Motor neuron (in vitro differentiated cells): ENCODE measurements around the gene FNDC8. TPM values are rescaled to one million over a fixed set of nuclear protein-coding genes. Genes with fewer than 3 reads are reported as not detected.

Experiments used
- ATAC-seq, 8 experiments: fragments of 200-7000 bp; cut with Tn5 transposase; replicated peaks in 6 of 8; 2 replicates each; pipeline ENCODE4 v1.8.0; 2021; ENCODE audit warnings: mild to moderate bottlenecking in 8 of 8, moderate library complexity in 8 of 8
- H3K27ac ChIP-seq, 2 donors: fragments of 250-450 bp; sonication (Bioruptor Pico); 2 replicates each; pipeline ENCODE4 v1.9.0; 2021; ENCODE audit warnings: antibody characterized with exemption in 2 of 2, mild to moderate bottlenecking in 2 of 2, moderate library complexity in 1 of 2
- H3K4me1 ChIP-seq, 2 donors: fragments of 250-450 bp; sonication (Bioruptor Pico); replicated peaks in 1 of 2; 2 replicates each; pipeline ENCODE4 v1.6.1; 2021; ENCODE audit warnings: antibody characterized with exemption in 2 of 2, mild to moderate bottlenecking in 2 of 2, moderate library complexity in 1 of 2
- H3K4me3 ChIP-seq, 5 donors: fragments of 250-450 bp; sonication (Bioruptor Pico); 2 replicates each; pipeline ENCODE4 v1.9.0; 2021; ENCODE audit warnings: antibody characterized with exemption in 5 of 5, mild to moderate bottlenecking in 5 of 5, moderate library complexity in 4 of 5
- WGBS, 10 experiments: fragments of 450-650 bp; shearing (Covaris generic); methylation state at CpG; one replicate each; pipeline ENCODE4 v1.0.0; 2022; 5-methylcytosine and 5-hydroxymethylcytosine counted together
- in situ Hi-C, 9 experiments: fragments of 400-800 bp; cut with MboI; loops; one replicate each; pipeline ENCODE4 v1.15.0; 2021; ENCODE audit warnings: low sequenced_read_pairs in 9 of 9, low pct_unique_long_range_greater_than_20kb in 2 of 9; ENCODE audit not compliant: unreplicated experiment in 9 of 9
- total RNA-seq, 8 experiments: library from RNA; unstranded; fragments of 300-600 nt; gene quantifications; 2 replicates each; pipeline versions ENCODE4 v1.2.3 to v1.2.4, GENCODE V29; 2022

The FNDC8 gene
- under 1 TPM in 1 of 8 experiments, not detected in 7; 0.20 TPM for total RNA-seq

- peaks cover 10 to 12% of the 10 kb centered on the region in 2 donors for H3K4me1 ChIP-seq
- no peak for ATAC-seq
- 60 to 100% (median 92%) methylated on average over 1 to 2 of the region's 3 CpGs; no CpG with 5 or more reads in 6 of the 10 experiments for WGBS, 10 experiments
- in situ Hi-C loops, result loop anchor here (10.0 to 25.0 kb wide), 6 partner anchors 109 to 709 kb away; partner anchors contain the start of gene LIG3 (in 1 of the 9)
- no peak within 1 kb of the TSS for H3K4me3 ChIP-seq
- H3K27ac ChIP-seq, result no peak within 1 kb of the TSS
These were observed at the start of gene FNDC8 for GRCh38 chr17:35121315-35121714. FNDC8 (plus strand) TSS chr17:35121615; CDS start chr17:35121694, 79 bp downstream.

DNA sequence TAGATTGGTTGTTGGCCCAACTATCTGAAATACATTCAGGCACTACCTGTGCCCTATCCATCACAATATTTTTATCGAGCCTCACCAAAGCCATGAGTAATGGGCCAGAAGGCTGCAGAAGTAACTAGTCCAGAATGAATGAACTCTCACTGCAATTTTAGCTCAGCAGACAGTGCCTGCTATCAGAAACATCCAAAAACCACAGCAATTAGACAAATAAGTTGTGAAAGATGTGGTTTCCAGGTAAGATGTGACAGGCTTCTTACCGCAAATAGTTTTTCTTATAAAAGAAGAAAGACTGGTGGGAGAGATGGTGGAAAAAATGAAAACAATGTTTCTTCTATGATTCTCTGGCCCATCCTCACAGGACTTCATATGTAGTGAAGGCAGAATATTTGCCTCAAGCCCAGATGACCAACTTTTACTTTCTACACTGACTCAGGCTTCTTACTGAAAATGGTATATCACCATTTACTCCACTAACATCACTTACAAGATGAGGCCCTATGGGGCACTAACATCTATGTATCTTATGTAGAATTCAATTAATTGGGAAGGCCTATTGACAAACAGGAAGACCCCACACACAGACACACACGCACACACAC is 48.1 kb upstream of the FNDC8 start:
- WGBS, 10 experiments, result 90 to 100% (median 96%) methylated on average over 1 to 3 of the region's 3 CpGs
- H3K4me1 ChIP-seq, result no peaks in the 10 kb centered on the region
- in situ Hi-C loops, result no loop called here
- H3K27ac ChIP-seq, result no peak overlapping the region
- H3K4me3 ChIP-seq, result no peak overlapping the region
- no peak for ATAC-seq

DNA sequence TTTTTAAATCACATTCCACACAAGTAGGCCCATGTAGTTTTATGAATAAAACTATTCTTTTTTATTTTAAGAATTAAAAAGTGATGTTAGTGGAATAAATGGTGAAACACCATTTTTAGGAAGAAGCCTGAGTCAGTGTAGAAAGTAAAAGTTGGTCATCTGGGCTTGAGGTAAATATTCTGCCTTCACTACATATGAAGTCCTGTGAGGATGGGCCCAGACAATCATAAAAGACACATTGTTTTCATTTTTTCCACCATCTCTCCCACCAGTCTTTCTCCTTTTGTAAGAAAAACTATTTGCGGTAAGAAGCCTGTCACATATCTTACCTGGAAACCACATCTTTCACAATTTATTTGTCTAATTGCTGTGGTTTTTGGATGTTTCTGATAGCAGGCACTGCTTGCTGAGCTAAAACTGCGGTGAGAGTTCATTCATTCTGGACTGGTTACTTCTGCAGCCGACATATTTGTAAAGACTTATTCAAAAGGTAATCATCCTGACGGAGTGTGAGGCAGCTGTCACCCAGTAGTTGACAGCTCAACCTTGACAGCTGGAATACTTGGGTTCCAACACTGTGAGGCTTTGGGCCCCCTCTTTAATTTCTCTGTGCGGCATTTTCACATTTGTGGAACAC is 47.3 kb upstream of the FNDC8 start:
- Histone ChIP-seq H3K4me3 (no peak overlapping the region), H3K27ac (no peak overlapping the region), H3K4me1 (no peaks in the 10 kb centered on the region)
- ATAC-seq, result no peak
- 84 to 100% (median 96%) methylated on average over 2 to 5 of the region's 5 CpGs for WGBS, 10 experiments
- in situ Hi-C loops, result no loop called here

GRCh38 chr17:35074711-35075707 is 46.4 kb upstream of the FNDC8 start:
- no peaks in the 10 kb centered on the region for H3K4me1 ChIP-seq
- peak in 1 of 8 experiments; percentile 50 for ATAC-seq
- WGBS, 10 experiments, result 63 to 100% (median 100%) methylated on average over 1 to 2 of the region's 2 CpGs; no CpG with 5 or more reads in 2 of the 10 experiments
- no peak overlapping the region for H3K27ac ChIP-seq
- H3K4me3 ChIP-seq, result no peak overlapping the region
- in situ Hi-C loops, result loop anchor here in 1 of 9 experiments (25.0 kb wide), 1 partner anchor 88 kb away; the partner anchor contains the start of gene LIG3

DNA sequence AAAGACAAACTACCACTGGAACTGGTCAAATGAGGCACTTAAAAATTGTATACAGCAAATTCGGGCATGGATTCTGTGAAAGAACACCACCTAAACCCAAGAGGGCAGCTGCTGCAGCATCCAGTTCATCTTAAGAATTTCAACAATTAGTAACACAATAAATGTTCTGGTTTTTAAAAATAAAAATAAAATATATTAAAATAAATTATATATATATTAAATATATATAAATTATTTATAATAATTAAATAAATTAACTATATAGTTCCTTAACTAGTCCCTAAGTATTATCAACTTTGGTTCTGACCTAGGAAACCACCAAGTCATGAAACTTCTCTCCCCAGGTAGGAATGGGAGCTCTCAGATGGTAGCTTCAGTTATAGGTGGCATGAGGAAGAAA is 44.5 kb upstream of the FNDC8 start:
- H3K4me1 ChIP-seq, result no peaks in the 10 kb centered on the region
- ATAC-seq, result no peak
- in situ Hi-C loops, result loop anchor here in 1 of 9 experiments (25.0 kb wide), 1 partner anchor 90 kb away; the partner anchor contains the start of gene LIG3

DNA sequence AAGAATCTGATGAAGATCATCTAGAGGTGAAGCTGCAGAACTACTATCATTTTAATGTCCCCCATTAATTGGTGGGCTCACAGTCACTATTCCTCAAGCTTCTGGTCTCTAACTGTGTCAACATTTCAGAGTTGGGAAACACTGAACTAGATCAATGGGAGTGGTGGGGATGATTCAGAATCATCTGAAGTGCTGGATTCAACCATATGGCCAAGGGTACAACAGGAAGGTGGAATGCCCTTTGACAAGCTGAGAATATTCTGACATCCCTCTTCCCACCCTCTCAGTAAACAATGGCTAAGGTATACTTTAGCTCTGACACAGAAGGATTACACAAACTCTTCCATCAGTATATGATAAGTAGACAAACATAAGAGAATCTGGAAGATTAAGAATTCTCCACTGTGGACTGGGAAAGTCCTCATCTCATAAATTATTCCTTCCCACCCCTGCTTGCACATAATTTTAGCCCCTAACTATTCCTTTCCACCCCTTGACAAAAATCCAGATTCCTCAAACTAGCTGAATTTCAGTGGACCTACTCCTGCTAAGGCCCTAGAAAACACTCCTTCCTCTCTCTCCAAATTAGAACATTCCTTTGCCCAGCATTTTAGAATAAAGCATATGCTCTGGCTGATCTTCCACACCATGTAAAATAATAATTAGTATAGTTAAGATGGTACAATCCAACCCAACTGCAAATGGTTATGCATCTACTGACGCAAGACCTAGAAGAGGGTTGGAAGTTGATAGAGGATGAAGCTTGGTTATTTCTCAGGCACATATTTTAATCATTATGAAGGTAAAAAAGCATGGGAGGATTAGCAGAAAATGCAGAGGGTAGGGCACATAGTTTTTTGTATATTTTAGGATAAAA is 41.6 kb upstream of the FNDC8 start:
- ATAC-seq, result peak in 3 of 8 experiments; percentile 76 to 86 (median 80)
- in situ Hi-C loops, result loop anchor here in 1 of 9 experiments (25.0 kb wide), 1 partner anchor 92 kb away; the partner anchor contains the start of gene LIG3
- no peak overlapping the region for H3K27ac ChIP-seq
- no peak overlapping the region for H3K4me3 ChIP-seq
- H3K4me1 ChIP-seq, result peaks cover 0 to 3% of the 10 kb centered on the region in 2 donors
- WGBS, 10 experiments, result 0 to 100% (median 8%) methylated on average over 1 of the region's 1 CpG; no CpG with 5 or more reads in 4 of the 10 experiments

More for the DNA sequence above, 44.5 kb upstream of the FNDC8 start:
- H3K4me3 ChIP-seq, result no peak overlapping the region
- no peak overlapping the region for H3K27ac ChIP-seq
- WGBS, 10 experiments, result 83 to 100% (median 100%) methylated on average over 1 of the region's 1 CpG; no CpG with 5 or more reads in 5 of the 10 experiments

- Histone ChIP-seq H3K4me1 (peaks cover 0 to 3% of the 10 kb centered on the region in 2 donors), H3K4me3 (no peak overlapping the region), H3K27ac (no peak overlapping the region)
- in situ Hi-C loops, result loop anchor here in 1 of 9 experiments (25.0 kb wide), 1 partner anchor 93 kb away; the partner anchor contains the start of gene LIG3
- ATAC-seq, result no peak
- 0 to 60% (median 0%) methylated on average over 1 of the region's 1 CpG; no CpG with 5 or more reads in 2 of the 10 experiments for WGBS, 10 experiments
These were observed 40.9 kb upstream of the FNDC8 start for GRCh38 chr17:35080536-35080935.

DNA sequence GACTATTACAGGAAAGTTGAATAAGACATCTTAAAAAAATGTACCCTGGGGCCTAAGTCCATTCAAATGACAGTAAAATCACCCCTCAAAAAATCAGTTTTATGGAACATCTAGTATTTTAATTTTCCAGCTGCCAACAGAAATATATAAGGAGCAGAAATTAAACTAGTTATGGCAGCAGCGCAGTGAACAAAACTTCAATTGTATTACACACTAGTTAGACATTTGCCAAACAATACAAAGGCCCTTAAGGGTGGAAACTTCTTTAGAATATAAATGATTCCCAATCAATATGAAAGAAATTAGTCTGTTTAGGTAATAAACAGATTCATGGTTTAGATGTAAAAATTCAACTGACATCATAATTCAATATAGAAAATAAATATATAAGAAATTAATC is 39.8 kb upstream of the FNDC8 start:
- H3K27ac ChIP-seq, result no peak overlapping the region
- 55 to 100% (median 67%) methylated on average over 1 of the region's 1 CpG; no CpG with 5 or more reads in 3 of the 10 experiments for WGBS, 10 experiments
- in situ Hi-C loops, result loop anchor here in 1 of 9 experiments (25.0 kb wide), 1 partner anchor 94 kb away; the partner anchor contains the start of gene LIG3
- ATAC-seq, result no peak
- H3K4me1 ChIP-seq, result peaks cover 0 to 3% of the 10 kb centered on the region in 2 donors
- H3K4me3 ChIP-seq, result no peak overlapping the region

GRCh38 chr17:35082073-35082657 is 39.2 kb upstream of the FNDC8 start:
- WGBS, 10 experiments, result 0 to 56% (median 25%) methylated on average over 1 to 3 of the region's 3 CpGs; no CpG with 5 or more reads in 2 of the 10 experiments
- Histone ChIP-seq H3K4me1 (peaks cover 4 to 6% of the 10 kb centered on the region in 2 donors), H3K27ac (no peak overlapping the region), H3K4me3 (no peak overlapping the region)
- in situ Hi-C loops, result loop anchor here in 1 of 9 experiments (25.0 kb wide), 1 partner anchor 95 kb away; the partner anchor contains the start of gene LIG3
- peak in 5 of 8 experiments; percentile 3 to 32 (median 27) for ATAC-seq

DNA sequence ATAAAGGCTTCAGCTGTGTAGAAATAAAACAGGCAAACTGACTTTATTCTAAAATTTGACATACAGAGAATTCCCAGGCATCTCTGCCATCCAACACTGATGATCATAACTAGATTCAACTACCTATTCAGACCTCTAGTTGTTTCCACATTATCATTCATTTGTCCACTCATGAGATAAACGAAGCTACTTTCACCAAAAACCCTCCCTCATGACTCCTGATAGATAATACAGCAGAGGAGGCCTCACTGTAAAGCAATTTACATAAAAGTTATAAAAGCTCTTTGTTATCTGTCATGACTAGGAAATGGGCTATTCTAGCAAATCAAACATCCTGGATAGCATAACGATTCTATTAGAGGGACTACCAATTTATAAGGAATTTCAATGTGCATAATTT is 38.3 kb upstream of the FNDC8 start:
- Histone ChIP-seq H3K27ac (no peak overlapping the region), H3K4me3 (no peak overlapping the region), H3K4me1 (peaks cover 9 to 11% of the 10 kb centered on the region in 2 donors)
- ATAC-seq, result no peak
- in situ Hi-C loops, result loop anchor here in 1 of 9 experiments (25.0 kb wide), 1 partner anchor 96 kb away; the partner anchor contains the start of gene LIG3
- 15 to 86% (median 70%) methylated on average over 1 to 2 of the region's 2 CpGs; no CpG with 5 or more reads in 1 of the 10 experiments for WGBS, 10 experiments

DNA sequence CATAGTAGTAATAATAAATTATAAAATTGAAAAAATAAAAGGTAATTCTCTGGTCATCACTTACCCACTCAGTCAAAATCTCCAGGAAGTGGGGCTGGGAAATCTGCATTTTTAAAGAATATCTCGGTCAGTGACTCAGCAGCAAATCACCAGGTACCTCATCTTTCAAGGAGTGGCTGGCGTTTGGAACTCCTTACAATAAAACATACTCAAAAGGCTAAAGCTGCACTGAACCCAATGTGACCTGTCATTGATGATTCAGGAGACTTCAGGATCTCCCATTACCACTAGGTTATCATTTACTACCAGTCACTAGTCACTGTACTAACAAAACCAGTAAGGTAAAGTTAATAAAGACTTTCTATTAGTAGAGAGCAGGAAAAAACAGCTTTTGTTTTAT is 36.4 kb upstream of the FNDC8 start:
- 4 to 86% (median 33%) methylated on average over 1 to 2 of the region's 2 CpGs; no CpG with 5 or more reads in 2 of the 10 experiments for WGBS, 10 experiments
- H3K27ac ChIP-seq, result no peak overlapping the region
- peaks cover 9 to 11% of the 10 kb centered on the region in 2 donors for H3K4me1 ChIP-seq
- no peak for ATAC-seq
- in situ Hi-C loops, result loop anchor here in 1 of 9 experiments (25.0 kb wide), 1 partner anchor 98 kb away; the partner anchor contains the start of gene LIG3
- H3K4me3 ChIP-seq, result no peak overlapping the region
